ENCODE data around the gene AGBL1. TPM values are rescaled to one million over a fixed set of nuclear protein-coding genes. Genes with fewer than 3 reads are reported as not detected.

Gene AGBL1
- polyA plus RNA-seq, 2 of the 4 experiments (the other 2 are of a cell fraction) = not detected

DNA sequence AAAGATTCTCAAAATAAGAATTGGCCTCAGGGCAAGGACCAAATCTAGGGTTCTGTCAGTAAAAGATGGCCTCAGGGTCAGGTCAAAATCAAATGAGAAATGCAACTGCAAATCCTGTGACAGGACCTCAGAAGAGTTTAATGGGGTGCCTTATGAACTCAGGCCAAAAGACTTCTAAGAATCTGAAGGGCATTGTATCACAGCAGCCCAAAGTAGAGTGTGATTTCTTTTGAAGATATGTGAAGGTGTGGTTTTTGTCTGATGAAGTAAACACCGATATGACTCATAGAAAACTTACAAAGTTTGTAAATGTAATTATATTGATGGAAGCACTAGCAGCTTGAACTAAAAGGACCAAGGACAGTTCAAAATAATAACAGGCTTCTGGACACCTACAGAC, 966.1 kb downstream of the AGBL1 start:
- no peak overlapping the region for H3K4me2 ChIP-seq
- CTCF ChIA-PET = no interaction called here
- H3K4me1 ChIP-seq = no peaks in the 10 kb centered on the region
- no peak overlapping the region for H3K4me3 ChIP-seq
- ATAC-seq (no peak), FAIRE-seq (no peak), DNase-seq (ENCODE audit: low read depth in 1 of 2, low spot score in 1 of 2) (no peak)
- 3% methylated on average over 1 of the region's 1 CpG for WGBS (ENCODE audit: missing lambda C conversion rate)
- H3K27ac ChIP-seq = no peak overlapping the region
- POLR2A ChIA-PET = no interaction called here
- no peaks in the 10 kb centered on the region for H3K9me3 ChIP-seq
- TF ChIP-seq ZC3H11A (IDR thresholded peaks at IDR 0.05) = no peak
- TF ChIP-seq POLR2AphosphoS2 (conservative IDR thresholded peaks at IDR 0.05; ENCODE audit: low read length) = no peak
- TF ChIP-seq, protein P1, sequence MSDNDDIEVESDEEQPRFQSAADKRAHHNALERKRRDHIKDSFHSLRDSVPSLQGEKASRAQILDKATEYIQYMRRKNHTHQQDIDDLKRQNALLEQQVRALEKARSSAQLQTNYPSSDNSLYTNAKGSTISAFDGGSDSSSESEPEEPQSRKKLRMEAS (IDR thresholded peaks at IDR 0.05) = no peak
- no peak for TF ChIP-seq ESRRA (IDR thresholded peaks at IDR 0.05; ENCODE audit: borderline replicate concordance, low read length)
- no peak for TF ChIP-seq NPAS2 (CRISPR knock-in tag; IDR thresholded peaks at IDR 0.05; ENCODE audit: borderline replicate concordance)
- TF ChIP-seq RNF2 (IDR thresholded peaks at IDR 0.05; ENCODE audit: borderline replicate concordance, low read depth) = no peak
- no peak for TF ChIP-seq NFE2L2 (conservative IDR thresholded peaks at IDR 0.05; ENCODE audit: low read length)
- TF ChIP-seq FOSB (CRISPR knock-in tag; IDR thresholded peaks at IDR 0.05) = no peak
- no peak for TF ChIP-seq KDM1A (IDR thresholded peaks at IDR 0.05; ENCODE audit: low read depth)
- TF ChIP-seq, protein P2, sequence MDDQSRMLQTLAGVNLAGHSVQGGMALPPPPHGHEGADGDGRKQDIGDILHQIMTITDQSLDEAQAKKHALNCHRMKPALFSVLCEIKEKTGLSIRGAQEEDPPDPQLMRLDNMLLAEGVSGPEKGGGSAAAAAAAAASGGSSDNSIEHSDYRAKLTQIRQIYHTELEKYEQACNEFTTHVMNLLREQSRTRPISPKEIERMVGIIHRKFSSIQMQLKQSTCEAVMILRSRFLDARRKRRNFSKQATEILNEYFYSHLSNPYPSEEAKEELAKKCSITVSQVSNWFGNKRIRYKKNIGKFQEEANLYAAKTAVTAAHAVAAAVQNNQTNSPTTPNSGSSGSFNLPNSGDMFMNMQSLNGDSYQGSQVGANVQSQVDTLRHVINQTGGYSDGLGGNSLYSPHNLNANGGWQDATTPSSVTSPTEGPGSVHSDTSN (IDR thresholded peaks at IDR 0.05) = no peak
- no peak for TF ChIP-seq MYC (IDR thresholded peaks at IDR 0.05; ENCODE audit: borderline replicate concordance, low read length)
- TF ChIP-seq MAZ (IDR thresholded peaks at IDR 0.05; ENCODE audit: borderline replicate concordance, low read depth, low read length) = no peak
- TF ChIP-seq, protein P3, sequence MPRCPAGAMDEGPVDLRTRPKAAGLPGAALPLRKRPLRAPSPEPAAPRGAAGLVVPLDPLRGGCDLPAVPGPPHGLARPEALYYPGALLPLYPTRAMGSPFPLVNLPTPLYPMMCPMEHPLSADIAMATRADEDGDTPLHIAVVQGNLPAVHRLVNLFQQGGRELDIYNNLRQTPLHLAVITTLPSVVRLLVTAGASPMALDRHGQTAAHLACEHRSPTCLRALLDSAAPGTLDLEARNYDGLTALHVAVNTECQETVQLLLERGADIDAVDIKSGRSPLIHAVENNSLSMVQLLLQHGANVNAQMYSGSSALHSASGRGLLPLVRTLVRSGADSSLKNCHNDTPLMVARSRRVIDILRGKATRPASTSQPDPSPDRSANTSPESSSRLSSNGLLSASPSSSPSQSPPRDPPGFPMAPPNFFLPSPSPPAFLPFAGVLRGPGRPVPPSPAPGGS (IDR thresholded peaks at IDR 0.05) = no peak
- no peak for TF ChIP-seq RCOR1 (IDR thresholded peaks at IDR 0.05; ENCODE audit: low read depth, low read length)
- no peak for TF ChIP-seq EHMT2 (IDR thresholded peaks at IDR 0.05; ENCODE audit: low read depth)
- no peak for TF ChIP-seq CBX2 (IDR thresholded peaks at IDR 0.05; ENCODE audit: borderline replicate concordance, low read depth)
- TF ChIP-seq, protein P4, sequence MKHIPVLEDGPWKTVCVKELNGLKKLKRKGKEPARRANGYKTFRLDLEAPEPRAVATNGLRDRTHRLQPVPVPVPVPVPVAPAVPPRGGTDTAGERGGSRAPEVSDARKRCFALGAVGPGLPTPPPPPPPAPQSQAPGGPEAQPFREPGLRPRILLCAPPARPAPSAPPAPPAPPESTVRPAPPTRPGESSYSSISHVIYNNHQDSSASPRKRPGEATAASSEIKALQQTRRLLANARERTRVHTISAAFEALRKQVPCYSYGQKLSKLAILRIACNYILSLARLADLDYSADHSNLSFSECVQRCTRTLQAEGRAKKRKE (CRISPR knock-in tag; IDR thresholded peaks at IDR 0.05; ENCODE audit: low read depth) = no peak
- TF ChIP-seq MAFK (IDR thresholded peaks at IDR 0.05; ENCODE audit: partially characterized antibody) = no peak
- TF ChIP-seq FOSL2 (IDR thresholded peaks at IDR 0.05) = no peak
- TF ChIP-seq FOSL2 (CRISPR knock-in tag; IDR thresholded peaks at IDR 0.05) = no peak

DNA sequence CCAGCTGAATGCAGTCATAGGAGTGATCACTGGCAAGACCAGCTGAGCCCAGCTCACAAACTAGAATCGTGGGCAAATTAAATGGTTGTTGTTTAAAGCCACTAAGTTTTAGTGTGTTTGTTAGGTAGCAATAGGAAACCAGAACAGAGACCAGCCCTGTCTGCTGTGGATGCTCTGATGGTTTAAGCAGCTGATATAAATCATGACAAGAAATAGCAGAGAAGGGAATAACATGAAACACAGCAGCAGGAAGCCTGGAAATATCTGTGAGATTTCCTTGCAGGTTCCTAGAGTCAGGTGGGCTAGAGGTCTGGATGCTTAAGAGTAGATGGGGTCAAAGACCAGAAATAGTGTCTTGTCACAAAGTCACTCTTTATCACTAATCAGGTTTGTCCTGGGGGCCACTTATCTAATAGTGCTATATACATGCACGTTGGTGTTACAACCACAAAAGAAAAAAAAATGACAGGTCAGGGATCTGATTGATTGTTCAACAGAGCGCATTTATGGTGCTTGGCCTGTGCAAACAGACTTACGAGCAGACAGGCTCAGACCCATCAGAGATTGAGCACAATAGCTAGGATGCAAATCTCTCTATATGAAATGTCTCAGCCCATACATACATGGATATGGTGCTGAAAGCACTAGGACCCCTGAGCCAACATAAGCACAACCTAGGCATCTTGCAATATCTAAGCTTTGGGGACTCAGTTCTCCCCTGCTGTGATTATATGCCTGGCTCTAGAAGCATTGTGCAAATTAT, 967.7 kb downstream of the AGBL1 start:
- Histone ChIP-seq H3K27ac (no peak overlapping the region), H3K9me3 (no peaks in the 10 kb centered on the region), H3K4me1 (no peaks in the 10 kb centered on the region), H3K4me3 (no peak overlapping the region), H3K4me2 (no peak overlapping the region)
- no peak for DNase-seq (ENCODE audit: low read depth in 1 of 2, low spot score in 1 of 2)
- ATAC-seq = no peak
- no peak for TF ChIP-seq CHD2 (IDR thresholded peaks at IDR 0.05; ENCODE audit: low read length, partially characterized antibody)
- ChIA-PET POLR2A (no interaction called here), CTCF (no interaction called here)
- 0% methylated on average over 4 of the region's 4 CpGs for WGBS (ENCODE audit: missing lambda C conversion rate)
- no peak for FAIRE-seq

Small RNAs within 50 kb of the gene (small RNA-seq; reads per million reads assigned to genes)
- 0 to 0.04 (median 0) reads per million in 6 experiments for gene RF00284
- 0 to 116 (median 0) reads per million in 6 experiments for gene RNA5SP400

Data from A549 (cell line).